Sigmoid colon (tissue), 4 donors: ENCODE data around the gene SERINC5.

Experiments used
- CTCF ChIP-seq, 4 experiments: fragments of 450-650 bp in 3 of 4; fragments of 200-600 bp in 1 of 4; IDR thresholded peaks; one replicate each; pipeline ENCODE4 v1.5.1; 2016 to 2019; ENCODE audit warnings: antibody characterized with exemption in 4 of 4, mild to moderate bottlenecking in 3 of 4, moderate library complexity in 2 of 4
- POLR2A ChIP-seq, 2 donors: fragments of 450-650 bp; IDR thresholded peaks; one replicate each; pipeline ENCODE4 v1.6.1; 2016; ENCODE audit warnings: antibody characterized with exemption in 2 of 2, mild to moderate bottlenecking in 2 of 2, moderate library complexity in 2 of 2
- POLR2AphosphoS5 ChIP-seq, 4 donors: sonication (generic); formaldehyde crosslinking; IDR thresholded peaks; one replicate each; pipeline ENCODE4 v1.6.1; 2017; ENCODE audit warnings: antibody characterized with exemption in 4 of 4

DNA sequence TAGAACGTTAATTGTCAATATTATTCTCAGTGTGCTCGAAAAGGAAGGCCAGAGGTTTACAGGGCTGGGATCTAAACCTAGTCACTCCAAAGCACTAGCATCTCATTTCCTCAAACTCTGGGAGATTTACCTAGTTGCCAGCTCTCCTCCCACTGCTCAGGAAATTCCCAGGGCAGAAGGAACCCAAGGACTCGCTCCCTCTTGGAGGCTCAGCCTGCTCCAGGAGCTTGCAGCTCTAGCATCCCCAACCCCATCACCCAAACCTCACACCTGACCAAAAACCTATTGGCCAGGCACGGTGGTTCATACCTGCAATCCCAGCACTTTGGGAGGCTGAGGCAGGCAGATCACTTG is 26.0 kb downstream of the SERINC5 start:
- no peak for TF ChIP-seq POLR2AphosphoS5 (IDR thresholded peaks at IDR 0.05)
- no peak for TF ChIP-seq CTCF (IDR thresholded peaks at IDR 0.05)
- no peak for TF ChIP-seq POLR2A (IDR thresholded peaks at IDR 0.05)
